Measurements from ENCODE around the gene ELFN2.

DNA sequence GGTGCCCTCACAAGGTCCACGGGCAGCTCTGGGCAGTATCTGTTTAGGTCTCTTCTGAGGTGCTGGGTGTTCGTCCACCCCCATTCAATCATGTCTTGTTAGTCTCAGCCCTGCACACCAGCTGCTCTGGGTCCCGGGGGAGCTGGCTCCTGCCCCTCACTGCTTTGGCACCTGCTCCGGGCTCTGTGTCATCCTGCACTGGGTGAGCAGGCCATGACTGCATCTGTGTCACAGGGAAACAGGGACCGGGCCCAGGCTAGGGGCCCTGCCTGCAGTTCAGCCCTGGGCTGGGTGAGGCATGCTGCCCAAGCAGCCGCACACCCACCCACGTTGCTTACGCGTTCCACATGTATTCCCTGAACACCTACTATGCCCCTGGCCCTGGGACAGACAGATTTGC is 43.9 kb downstream of the ELFN2 start:
- TF ChIP-seq, protein P1, sequence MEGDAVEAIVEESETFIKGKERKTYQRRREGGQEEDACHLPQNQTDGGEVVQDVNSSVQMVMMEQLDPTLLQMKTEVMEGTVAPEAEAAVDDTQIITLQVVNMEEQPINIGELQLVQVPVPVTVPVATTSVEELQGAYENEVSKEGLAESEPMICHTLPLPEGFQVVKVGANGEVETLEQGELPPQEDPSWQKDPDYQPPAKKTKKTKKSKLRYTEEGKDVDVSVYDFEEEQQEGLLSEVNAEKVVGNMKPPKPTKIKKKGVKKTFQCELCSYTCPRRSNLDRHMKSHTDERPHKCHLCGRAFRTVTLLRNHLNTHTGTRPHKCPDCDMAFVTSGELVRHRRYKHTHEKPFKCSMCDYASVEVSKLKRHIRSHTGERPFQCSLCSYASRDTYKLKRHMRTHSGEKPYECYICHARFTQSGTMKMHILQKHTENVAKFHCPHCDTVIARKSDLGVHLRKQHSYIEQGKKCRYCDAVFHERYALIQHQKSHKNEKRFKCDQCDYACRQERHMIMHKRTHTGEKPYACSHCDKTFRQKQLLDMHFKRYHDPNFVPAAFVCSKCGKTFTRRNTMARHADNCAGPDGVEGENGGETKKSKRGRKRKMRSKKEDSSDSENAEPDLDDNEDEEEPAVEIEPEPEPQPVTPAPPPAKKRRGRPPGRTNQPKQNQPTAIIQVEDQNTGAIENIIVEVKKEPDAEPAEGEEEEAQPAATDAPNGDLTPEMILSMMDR (IDR thresholded peaks at IDR 0.05) = no peak
- no peak for TF ChIP-seq POLR2A (IDR thresholded peaks at IDR 0.05)

Measured in right lobe of liver (tissue), 4 donors.